HG03039 (cell line): ENCODE results near the gene AGTRAP.

ENCODE experiments used
- ATAC-seq: cut with Tn5 transposase; IDR thresholded peaks from one replicate; pipeline ENCODE4 v1.9.1; 2021; ENCODE audit warnings: mild to moderate bottlenecking, moderate library complexity; ENCODE audit not compliant: unreplicated experiment

AGTRAP gene

DNA sequence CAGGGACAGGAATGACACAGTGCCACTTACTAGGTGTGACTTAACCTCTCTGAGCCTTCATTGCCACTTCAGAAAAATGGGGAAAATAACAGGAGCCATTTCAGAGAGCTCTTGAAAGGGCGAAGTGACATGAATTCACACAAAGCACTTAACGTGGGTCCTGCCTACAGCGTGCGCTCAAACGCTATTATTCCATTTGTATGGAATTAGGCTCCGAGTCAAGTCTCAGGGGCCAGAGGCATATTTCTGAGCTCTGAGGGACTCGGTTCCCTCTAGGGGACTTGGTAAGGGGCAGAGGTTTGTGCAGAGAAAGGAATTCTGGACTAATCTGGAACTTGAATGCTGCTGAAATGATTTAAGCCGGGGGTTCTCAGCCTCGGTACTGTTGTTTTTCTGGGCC, 30.3 kb upstream of the AGTRAP start:
- no peak for ATAC-seq

DNA sequence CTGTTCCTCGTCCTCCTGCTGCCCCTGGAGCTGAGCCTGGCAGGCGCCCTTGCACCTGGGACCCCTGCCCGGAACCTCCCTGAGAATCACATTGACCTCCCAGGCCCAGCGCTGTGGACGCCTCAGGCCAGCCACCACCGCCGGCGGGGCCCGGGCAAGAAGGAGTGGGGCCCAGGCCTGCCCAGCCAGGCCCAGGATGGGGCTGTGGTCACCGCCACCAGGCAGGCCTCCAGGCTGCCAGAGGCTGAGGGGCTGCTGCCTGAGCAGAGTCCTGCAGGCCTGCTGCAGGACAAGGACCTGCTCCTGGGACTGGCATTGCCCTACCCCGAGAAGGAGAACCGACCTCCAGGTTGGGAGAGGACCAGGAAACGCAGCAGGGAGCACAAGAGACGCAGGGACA, 29.6 kb upstream of the AGTRAP start:
- no peak for ATAC-seq

DNA sequence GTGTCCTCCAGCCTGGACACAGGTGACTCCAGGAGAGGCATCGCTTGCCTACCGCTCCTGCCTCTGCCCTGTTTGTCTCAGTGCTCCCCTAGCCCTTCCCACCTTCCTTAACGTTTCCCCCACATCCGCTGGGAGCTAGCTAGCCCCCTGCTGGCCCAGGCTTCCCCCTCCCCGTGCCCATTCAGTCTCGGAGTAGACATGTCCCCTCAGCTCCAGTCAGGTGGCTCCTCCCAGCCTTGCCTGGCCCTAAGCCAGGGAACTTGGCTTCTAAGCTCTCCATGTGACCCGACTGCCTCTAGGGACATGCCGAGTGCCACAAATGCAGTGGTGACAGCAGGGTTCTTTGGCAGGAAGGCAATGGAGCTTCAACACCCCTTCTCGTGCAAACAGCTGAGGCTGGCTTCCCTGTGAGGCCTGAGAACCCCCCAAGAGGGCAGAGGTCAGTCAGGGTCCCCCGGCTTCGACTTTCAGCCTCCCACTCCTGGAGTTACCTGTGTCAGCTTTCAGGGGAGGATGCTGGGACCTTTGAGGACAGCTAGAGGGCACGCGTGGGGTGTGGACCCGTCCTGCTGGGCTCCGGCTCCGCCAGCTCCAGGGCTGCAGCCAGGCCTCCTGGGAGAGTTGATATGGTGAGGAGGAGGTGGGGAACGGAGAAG, 28.2 kb upstream of the AGTRAP start:
- no peak for ATAC-seq

GRCh38 chr1:11708554-11709350, 27.2 kb upstream of the AGTRAP start:
- ATAC-seq: no peak

DNA sequence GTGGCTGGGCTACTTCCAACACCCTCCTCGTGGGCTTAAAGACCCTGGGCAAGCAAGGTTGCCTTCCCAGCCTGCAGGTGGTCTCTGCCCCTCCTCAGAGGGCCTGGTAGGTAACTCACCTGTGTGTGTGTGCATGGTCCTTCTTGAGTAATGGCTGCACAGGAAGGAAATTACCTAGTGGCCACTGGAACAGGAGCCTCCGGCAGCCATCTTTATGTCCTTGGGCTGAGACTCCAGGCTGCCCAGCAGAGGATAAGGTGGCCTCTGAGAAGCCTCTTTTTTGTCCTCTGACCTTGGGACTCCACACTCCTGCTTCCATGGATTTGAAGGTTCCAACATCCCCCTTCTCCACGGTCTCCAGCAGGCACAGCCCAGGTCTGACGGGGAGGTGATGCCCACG, 24.4 kb upstream of the AGTRAP start:
- no peak for ATAC-seq

DNA sequence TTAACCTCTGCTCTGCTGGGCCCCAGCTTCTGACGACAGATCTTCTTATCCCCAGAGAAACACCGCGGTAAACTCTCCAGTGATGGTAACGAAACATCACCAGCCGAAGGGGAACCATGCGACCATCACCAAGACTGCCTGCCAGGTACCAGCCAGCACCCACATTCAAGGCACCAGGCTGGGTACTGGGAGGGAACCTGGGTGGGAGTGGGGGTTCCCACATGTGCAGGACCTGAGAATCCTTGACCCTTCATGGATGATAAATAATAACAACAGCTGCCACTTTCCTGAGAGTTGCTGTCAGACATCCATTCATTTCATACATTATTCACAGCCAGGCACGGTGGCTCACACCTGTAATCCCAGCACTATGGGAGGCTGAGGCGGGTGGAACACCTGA, 23.7 kb upstream of the AGTRAP start:
- ATAC-seq: no peak

- ATAC-seq: no peak
Measured at GRCh38 chr1:11713095-11713494, 22.8 kb upstream of the AGTRAP start.

- no peak for ATAC-seq
Measured at GRCh38 chr1:11714831-11715575, 20.9 kb upstream of the AGTRAP start.

- ATAC-seq: peak; percentile 48
Measured at GRCh38 chr1:11719313-11720032, 16.5 kb upstream of the AGTRAP start.

- no peak for ATAC-seq
Measured at GRCh38 chr1:11720033-11720376, 15.9 kb upstream of the AGTRAP start.

GRCh38 chr1:11720525-11720924, 15.4 kb upstream of the AGTRAP start:
- ATAC-seq: no peak

GRCh38 chr1:11721311-11721710, 14.6 kb upstream of the AGTRAP start:
- ATAC-seq: no peak

DNA sequence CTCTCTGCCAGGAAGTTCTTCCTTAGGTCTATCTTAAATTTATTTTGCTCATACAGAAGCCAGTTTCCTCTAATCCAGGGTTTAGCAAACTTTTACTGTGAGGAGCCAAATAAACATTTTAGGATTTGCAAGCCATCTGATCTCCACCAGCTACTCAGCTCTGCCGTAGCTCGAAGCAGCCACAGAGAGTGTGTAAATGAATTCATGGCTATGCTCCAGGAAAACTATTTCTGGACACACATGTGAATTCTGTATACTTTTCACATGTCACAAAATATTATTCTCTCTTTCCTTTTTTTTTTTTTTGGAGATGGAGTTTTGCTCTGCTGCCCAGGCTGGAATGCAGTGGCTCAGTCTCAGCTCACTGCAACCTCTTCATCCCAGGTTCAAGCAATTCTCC, 13.4 kb upstream of the AGTRAP start:
- no peak for ATAC-seq

GRCh38 chr1:11725616-11726015, 10.3 kb upstream of the AGTRAP start:
- ATAC-seq: no peak

GRCh38 chr1:11727119-11727518, 8.8 kb upstream of the AGTRAP start:
- no peak for ATAC-seq

- ATAC-seq: no peak
Measured at GRCh38 chr1:11728126-11728806, 7.7 kb upstream of the AGTRAP start.

DNA sequence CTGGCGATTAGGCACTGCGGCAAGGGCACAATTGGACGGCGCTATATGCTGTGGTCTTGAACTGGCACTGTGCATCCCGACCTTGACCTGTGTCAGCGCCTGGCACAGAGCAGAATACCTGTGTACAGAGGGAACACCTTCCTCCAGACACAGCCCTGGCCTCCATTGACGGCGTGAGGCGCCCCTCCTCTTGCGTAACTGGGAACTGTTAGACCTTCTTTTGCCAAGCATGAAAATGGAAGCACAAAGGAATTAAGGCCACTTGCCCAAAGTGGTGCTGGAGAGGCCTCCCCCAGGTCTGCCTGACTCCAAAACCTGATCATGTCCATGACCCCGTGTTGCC, 6.8 kb upstream of the AGTRAP start:
- no peak for ATAC-seq

DNA sequence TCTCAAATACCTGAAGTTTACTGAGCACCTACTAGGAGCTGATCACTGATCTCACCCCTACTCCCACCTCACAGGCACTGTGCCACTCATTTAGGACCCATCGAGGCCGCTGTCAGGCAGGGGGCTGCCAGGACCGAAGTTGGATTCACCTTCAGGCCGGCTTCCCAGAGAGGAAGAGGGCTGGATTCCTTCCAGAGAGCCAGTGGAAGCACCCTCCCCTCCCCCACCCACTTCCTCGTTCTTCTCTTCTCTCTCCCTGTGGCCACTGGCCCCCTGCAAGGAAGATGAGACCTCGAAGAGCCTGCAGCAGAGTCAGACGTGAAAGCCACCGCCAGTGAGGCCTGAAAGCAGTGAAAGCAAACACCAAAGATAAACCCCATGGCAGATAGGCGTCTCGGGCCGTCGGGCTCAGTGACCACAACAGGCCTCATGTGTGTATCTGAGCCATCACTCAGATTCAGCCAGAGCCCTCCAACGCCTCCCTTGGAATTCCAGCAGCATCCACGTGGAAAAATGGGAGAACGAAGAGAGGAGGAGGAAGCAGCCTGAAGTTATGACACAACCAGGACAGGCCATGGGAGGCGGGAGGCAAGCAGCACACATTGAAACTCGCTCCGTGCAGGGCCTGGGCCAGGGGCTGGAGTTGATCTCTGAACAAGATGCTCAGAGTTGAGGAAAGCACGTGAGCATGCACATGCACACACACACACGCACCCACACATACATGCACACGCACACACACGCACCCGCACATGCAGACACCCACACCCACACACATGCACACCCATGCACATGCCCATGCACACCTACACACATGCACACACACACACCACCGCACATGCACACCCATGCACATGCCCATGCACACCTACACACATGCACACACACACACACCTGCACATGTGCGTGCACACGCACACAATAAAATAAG, 6.2 kb upstream of the AGTRAP start:
- ATAC-seq: no peak

- ATAC-seq: no peak
Measured at GRCh38 chr1:11730429-11730891, 5.5 kb upstream of the AGTRAP start.
